ENCODE results near the gene BCR.
"Not testable (repeated sequence)": the region's sequence is repeated elsewhere in the genome, so short reads cannot be mapped to it uniquely, and the experiment has no call there.

Gene BCR

DNA sequence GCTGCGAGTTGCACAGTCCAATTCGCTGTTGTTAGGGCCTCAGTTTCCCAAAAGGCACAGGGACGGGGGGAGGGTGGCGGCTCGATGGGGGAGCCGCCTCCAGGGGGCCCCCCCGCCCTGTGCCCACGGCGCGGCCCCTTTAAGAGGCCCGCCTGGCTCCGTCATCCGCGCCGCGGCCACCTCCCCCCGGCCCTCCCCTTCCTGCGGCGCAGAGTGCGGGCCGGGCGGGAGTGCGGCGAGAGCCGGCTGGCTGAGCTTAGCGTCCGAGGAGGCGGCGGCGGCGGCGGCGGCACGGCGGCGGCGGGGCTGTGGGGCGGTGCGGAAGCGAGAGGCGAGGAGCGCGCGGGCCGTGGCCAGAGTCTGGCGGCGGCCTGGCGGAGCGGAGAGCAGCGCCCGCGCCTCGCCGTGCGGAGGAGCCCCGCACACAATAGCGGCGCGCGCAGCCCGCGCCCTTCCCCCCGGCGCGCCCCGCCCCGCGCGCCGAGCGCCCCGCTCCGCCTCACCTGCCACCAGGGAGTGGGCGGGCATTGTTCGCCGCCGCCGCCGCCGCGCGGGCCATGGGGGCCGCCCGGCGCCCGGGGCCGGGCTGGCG is at the start of gene BCR:
Gene BCR (plus strand): TSS at position 209 of the 592 bp plus-strand sequence. CDS start 452 bp downstream, outside the sequence.
- DNase-seq (ENCODE audit: low read depth), result no peak

GRCh38 chr22:23130697-23131096 is 49.6 kb upstream of the BCR start:
- no peak for DNase-seq (ENCODE audit: low read depth)

DNA sequence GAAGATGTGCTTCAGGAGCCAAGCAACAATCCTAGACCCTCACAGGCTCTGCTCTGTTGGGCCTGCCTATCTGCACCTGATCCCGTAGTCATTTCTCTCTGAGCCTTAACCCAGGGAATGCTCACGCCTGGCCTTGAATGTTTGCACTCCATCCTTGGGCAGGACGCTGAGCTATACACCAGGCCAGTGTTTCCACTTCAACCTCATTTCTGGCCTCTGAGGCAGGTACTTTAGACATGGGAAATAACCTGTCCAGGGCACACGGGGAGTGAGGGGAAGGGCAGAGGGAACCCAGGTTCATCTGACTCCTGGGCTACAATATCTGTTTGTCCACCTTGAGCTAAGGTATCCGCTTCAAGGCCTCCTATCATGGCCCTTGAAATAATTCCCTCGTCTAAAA is 48.4 kb upstream of the BCR start:
- no peak for DNase-seq (ENCODE audit: low read depth)

DNA sequence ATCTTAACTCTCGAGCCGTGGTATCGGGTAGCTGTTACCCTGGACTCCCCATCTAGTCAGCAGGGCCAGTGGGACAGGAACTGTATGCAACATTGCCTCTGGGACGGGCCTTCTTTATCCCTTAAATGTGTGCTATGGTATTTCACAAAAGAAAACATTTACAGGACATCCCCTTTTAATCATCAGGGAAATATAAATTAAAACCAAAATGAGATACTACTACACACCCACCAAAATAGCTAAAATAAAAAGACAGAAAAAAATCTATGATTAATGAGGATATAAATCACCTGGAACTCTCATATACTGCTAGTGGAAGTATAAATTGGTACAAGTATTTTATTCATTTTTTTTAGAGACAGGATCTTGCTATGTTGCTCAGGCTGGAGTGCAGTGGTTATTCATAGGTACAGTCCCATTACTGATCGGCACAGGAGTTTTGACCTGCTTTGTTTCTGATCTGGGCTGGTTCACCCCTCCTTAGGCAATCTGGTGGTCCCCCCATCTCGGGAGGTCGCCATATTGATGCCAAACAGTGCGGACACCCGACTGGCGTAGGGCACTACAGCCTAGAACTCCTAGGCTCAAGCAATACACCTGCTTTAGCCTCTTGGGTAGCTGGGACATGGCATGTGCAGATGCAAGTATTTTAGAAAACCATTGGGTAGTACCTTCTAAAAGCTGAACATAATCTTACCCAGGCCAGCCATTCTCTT is 47.8 kb upstream of the BCR start:
- no peak for DNase-seq (ENCODE audit: low read depth)

GRCh38 chr22:23133922-23134321 is 46.4 kb upstream of the BCR start:
- no peak for DNase-seq (ENCODE audit: low read depth)

DNA sequence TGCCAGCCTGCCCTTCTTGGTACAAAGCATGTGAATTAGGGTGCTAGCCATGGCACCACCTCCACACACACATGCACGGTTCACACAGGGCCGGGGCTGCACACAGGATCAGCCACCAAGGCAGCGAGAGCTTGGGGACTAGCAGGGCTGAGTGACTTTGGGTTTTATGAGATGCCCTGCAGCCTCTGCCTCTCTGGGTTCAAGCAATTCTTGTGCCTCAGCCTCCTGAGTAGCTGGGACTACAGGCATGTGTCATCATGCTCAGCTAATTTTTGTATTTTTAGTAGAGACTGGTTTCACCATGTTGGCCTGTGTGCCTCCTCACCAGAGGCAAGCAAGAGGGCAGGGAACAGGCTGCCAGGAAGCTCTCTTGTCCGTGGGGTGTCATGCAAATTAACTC is 43.3 kb upstream of the BCR start:
- not testable (repeated sequence) for DNase-seq (ENCODE audit: low read depth)

DNA sequence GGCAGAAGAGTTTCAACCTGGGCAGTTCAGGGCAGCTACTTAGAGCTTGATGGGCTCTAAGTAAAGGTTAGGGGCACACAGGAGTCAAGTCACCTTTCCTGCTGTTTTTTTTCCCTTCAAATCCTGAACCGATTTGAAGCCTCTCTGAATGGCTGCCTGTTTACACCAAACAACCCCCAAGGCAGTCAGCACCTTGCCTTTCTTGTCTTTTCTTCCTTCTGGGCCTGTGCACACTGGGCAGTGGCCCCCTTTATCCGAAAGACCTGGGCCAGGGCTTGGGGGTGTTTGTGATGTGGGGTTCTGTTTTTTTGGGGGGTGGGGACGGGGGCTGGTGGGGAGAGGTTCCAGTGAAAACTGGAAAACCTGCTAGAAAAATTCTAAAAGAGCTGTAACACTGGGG is 42.8 kb upstream of the BCR start:
- DNase-seq (ENCODE audit: low read depth), result no peak

GRCh38 chr22:23137905-23138561 is 42.3 kb upstream of the BCR start:
- no peak for DNase-seq (ENCODE audit: low read depth)

GRCh38 chr22:23138584-23139435 is 41.5 kb upstream of the BCR start:
- no peak for DNase-seq (ENCODE audit: low read depth)

DNA sequence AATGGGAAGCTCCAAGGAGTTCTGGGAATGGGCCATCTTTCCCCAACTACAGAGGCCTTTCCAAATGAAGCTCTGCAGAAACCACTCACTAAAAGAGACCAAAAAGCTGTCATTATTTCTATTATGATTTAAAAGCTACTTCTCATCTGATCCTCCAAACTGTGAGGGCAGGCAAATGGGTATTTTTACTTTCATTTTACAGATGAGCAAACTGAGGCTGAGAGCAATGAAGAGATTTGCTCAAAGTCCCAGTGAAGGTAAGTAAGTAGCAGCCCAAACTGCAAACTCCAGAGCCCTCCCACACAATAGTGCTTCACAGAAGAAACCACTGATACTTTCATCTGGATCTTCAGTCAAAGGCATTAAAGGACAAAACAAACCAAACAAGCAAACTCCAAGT is 39.9 kb upstream of the BCR start:
- no peak for DNase-seq (ENCODE audit: low read depth)

- DNase-seq (ENCODE audit: low read depth), result no peak
Measured at GRCh38 chr22:23142546-23143105, 37.7 kb upstream of the BCR start.

DNA sequence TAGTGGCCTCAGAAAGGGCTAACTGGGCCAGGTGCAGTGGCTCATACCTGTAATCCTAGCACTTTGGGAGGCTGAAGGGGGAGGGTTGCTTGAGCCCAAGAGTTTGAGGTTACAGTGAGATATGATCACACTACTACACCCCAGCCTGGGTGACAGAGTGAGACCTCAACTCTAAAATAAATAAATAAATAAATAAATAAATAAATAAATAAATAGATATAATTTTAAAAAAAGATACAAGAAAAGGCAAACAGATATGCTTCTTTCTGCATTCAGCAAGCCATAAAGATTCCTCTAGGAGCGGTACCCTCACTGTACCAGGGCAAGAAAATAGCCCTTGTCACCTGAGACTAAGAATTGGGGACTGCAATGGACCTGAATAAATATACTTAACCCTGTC is 37.2 kb upstream of the BCR start:
- no peak for DNase-seq (ENCODE audit: low read depth)

DNA sequence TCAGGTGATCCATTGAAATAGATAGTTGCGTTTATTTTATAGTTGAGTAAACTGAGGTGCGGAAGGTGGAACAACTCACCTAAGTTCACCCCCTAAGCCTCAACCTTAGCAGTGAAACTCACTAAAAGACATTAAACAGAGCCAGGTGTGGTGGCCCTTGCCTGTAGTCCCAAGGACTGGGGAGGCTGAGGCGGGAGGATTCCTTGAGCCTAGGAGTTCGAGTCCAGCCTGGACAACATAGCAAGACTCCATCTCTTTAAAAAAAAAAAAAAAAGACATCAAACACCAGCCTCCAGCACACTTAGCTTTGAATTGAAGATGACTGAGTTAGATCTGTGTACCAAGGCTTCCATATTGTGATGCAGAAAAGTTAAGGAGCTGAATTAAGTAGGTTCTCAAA is 35.9 kb upstream of the BCR start:
- no peak for DNase-seq (ENCODE audit: low read depth)

DNA sequence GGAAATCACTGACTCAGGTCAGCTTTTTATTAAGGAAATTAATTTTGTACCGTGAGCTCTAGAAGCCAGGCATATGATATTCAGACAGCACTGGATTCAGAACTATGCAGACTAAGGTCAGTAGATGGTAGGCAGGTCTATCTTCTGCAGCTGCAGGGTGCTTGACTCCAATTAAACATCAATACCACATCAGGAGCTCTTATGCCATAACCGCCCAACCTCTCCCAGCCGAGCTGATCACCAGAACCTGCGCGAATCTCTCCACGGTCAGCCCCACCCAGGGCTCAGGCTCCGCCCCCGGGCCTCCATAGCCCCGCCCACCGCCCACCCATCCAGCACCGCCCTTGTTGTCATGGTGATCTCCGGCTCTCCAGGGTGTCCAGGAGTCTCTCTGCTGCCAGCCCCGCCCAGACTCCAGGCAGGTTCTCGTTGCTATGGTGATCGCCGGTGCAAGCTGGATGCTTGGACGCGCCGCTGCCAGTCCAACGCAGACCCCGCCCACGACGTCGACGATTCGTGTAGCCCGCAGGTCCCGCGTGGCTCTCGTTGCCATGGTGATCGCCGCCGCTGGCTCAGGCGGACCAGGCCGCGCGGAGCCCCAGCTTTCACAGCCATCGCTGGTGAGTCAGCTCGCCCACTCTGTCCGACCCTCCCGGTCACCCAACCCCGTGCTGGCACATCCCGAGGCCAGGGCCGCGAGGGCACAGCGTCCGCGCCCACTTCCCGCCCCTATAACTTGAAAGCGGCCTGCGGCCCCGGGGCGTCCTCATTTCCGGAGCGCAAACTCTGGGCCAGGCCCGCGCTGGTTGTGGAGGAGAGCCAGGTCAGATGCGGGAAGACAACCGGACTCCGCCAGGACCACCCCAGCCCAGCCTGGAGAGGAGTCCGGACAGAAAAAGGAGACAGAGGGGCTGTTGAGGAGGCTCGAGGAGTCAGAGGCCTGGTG is 35.1 kb upstream of the BCR start, which contains the start of gene RAB36:
Gene RAB36 (plus strand): TSS at position 546 of the 946 bp plus-strand sequence. CDS start 1,140 bp downstream, outside the sequence.
- peak; percentile 93 for DNase-seq (ENCODE audit: low read depth)

GRCh38 chr22:23145878-23146470 is 34.3 kb upstream of the BCR start:
- DNase-seq (ENCODE audit: low read depth), result no peak

GRCh38 chr22:23146478-23147205 is 33.7 kb upstream of the BCR start:
- DNase-seq (ENCODE audit: low read depth), result no peak

DNA sequence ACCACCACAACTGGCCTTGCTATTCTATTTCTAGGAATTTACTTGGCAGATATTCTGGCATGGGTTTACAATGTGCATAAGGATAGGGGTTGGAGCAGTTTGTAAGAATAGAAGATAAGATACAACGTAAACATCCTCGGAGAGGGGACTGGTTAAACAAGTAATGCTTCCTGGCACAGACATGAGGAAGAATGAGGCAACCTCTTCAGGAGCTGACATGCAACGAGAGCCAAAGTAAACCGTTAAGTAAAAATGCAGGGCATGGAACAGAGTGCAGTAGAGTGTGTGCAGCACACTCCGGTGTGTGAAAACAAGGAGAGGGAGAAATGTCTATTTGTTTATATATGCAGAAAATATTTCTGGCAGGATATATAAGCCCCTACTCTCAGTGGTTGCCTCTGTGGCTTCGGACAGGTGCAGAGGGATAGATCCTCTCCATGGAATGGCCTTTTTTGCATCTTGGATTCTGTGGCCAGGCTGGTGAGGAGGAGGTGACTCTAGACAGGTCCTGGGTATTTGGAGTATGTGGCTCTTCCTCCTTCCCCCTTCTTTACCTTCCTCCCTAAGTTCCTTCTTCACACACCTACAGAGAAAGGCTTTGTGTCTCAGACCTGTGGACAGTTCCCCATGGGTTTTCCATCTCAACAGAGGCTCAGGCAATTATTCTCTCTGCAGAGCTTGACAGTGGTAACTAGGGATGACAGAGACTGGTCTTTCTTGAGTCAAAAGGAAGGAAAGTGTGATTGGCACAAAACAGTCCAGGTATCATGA is 32.5 kb upstream of the BCR start:
- DNase-seq (ENCODE audit: low read depth), result no peak

DNA sequence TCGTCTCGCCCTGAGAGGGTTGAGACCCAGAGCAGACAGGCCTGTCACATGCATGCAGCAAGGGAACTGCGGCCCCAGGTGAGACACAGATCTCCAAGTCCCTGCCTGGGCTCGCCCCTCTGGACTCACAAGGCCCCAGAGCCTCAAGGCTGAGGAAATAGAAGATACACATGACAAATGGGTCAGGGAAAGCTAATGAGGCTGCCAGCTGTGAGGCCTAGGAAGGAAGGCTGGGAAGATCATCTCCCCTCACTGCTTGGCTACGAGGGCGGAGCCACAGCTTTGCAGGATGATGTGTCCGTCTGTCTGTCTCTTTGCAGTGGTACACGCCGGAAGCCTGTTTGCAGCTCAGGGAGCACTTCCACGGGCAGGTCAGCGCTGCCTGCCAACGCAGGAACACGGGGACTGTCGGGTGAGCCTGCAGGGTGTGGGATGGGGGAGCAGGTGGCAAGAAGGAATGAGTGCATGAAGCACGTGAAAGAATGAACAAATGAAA is 30.5 kb upstream of the BCR start:
- no peak for DNase-seq (ENCODE audit: low read depth)

GRCh38 chr22:23150762-23151161 is 29.5 kb upstream of the BCR start:
- DNase-seq (ENCODE audit: low read depth), result no peak
